Measurements from ENCODE around the gene NAALADL2.
A peak's percentile ranks its signal among the peaks of the same experiment; 100 is the strongest.
"Not testable (repeated sequence)": the region's sequence is repeated elsewhere in the genome, so short reads cannot be mapped to it uniquely, and the experiment has no call there.

NAALADL2 gene

DNA sequence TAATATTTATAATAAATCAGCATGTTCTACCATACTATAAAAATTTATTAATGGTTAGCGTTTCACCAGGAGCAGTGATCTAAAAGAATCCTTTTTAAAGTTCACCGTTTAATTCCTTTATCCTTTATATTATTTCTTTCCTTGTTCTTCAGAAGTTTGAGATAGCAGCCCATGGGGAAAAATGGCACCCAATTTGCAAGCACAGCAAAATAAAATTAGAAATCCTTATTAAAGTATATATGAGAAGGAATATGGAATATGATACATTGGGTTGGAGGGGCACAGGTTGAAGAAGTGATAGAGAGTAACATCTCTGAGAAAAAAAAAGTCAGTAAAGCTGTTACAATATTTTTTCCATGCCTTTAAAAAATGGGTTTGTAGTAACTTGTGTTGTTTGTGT, 892.0 kb downstream of the NAALADL2 start:
- no peak overlapping the region for H3K27ac ChIP-seq
- TF ChIP-seq ZFX (IDR thresholded peaks at IDR 0.05; ENCODE audit: borderline replicate concordance) = no peak
- TF ChIP-seq, protein P1, sequence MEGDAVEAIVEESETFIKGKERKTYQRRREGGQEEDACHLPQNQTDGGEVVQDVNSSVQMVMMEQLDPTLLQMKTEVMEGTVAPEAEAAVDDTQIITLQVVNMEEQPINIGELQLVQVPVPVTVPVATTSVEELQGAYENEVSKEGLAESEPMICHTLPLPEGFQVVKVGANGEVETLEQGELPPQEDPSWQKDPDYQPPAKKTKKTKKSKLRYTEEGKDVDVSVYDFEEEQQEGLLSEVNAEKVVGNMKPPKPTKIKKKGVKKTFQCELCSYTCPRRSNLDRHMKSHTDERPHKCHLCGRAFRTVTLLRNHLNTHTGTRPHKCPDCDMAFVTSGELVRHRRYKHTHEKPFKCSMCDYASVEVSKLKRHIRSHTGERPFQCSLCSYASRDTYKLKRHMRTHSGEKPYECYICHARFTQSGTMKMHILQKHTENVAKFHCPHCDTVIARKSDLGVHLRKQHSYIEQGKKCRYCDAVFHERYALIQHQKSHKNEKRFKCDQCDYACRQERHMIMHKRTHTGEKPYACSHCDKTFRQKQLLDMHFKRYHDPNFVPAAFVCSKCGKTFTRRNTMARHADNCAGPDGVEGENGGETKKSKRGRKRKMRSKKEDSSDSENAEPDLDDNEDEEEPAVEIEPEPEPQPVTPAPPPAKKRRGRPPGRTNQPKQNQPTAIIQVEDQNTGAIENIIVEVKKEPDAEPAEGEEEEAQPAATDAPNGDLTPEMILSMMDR (IDR thresholded peaks at IDR 0.05) = no peak

DNA sequence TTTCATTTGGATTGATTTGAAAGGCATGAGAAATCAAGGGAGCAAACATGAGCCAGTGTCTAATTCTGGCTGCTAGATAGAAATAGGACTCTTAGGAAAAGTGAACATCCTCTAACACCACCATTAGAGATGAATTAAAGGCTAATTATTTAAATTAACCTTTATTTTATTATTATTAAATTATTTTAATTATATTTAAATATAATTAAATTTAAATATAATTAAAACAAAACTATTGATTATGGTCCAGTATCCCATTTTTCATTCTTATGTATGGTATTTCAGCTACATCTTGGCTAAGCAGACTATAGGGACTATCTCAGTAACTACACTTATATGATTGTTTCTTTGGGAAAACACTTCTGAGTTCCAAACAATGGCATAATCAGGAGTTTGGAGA, 904.8 kb downstream of the NAALADL2 start:
- TF ChIP-seq ZFX (IDR thresholded peaks at IDR 0.05; ENCODE audit: borderline replicate concordance) = no peak
- TF ChIP-seq, protein P1 (IDR thresholded peaks at IDR 0.05) = no peak
- no peak overlapping the region for H3K27ac ChIP-seq

DNA sequence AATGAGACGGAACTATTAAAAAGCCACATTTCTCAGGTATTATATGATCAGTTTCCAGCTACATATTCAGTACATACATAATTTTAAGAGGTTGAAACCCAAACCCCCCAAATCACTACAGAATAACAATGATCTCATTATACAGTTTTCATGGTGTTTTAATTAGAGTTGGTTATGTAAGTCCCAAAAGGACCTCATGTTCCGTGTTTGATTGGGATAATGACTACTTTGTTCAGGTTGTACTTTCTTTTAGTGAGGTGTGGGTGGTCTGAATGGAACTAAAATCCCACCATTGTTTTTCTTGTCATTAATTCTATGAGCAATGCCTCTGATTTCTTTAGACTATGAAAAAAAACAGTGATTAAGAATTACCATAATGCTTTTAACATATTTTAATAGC, 905.6 kb downstream of the NAALADL2 start:
- TF ChIP-seq, protein P1 (IDR thresholded peaks at IDR 0.05) = no peak
- no peak for TF ChIP-seq ZFX (IDR thresholded peaks at IDR 0.05; ENCODE audit: borderline replicate concordance)

DNA sequence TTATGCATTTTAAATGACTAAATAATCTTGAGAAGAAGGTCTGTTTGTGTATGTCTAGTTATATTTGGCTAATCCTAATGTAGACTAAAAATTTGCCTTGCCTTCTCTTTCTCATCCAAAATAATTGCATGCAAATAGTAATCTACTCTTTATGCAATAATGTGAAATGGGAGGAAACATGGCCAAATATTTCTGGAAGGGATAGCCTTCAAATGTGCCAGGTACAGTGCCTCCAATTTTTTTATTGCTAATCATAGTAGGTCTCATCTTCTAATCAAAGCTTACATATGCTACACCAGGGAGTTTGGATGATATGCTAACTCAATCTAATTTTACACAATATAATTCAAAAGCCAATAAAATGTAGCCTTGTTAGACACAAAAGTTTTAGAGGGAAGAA, 911.3 kb downstream of the NAALADL2 start:
- TF ChIP-seq, protein P1 (IDR thresholded peaks at IDR 0.05) = no peak
- no peak for TF ChIP-seq ZFX (IDR thresholded peaks at IDR 0.05; ENCODE audit: borderline replicate concordance)
- H3K27ac ChIP-seq = no peak overlapping the region

More for the DNA sequence above, 905.6 kb downstream of the NAALADL2 start:
- no peak overlapping the region for H3K27ac ChIP-seq

DNA sequence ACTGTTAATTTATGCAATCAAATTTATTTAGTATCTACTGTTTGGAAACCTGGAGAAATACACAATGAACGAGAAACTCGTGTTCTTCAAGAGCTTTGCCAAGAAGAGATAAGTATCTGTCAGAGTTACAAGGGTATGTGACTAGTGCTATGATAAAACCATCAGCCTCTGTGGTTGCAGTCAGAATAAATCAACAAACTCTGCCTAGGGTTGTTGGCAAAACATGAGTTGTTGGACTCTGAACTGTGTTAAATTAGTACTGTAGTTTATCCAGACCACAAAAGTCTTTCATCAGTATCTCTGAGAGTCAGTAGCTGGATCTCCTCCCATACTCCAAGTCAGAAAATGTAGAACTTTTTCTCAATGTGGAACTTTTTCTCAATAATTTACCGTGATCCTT, 918.4 kb downstream of the NAALADL2 start:
- H3K27ac ChIP-seq = peak overlapping the region; percentile 72
- no peak for TF ChIP-seq ZFX (IDR thresholded peaks at IDR 0.05; ENCODE audit: borderline replicate concordance)
- TF ChIP-seq, protein P1 (IDR thresholded peaks at IDR 0.05) = no peak

DNA sequence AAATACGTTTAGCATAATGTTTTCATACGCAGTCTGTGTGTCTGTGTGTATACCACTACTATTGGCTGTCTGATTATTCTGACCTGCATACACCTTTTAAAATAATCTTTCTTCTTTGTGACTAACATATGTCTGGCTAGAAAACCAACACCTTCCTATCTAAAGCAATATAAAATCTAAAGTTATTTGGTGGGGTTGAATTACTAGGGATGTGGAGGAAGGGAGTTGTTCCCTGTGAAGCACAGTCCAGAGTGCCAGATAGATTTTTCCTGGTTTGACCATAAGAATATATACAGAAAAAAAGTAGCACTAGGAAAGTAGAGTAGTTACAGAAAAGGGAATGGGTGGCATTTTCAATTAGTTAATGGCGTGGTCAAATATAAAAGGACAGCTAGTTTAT, 918.8 kb downstream of the NAALADL2 start:
- TF ChIP-seq, protein P1 (IDR thresholded peaks at IDR 0.05) = no peak
- TF ChIP-seq ZFX (IDR thresholded peaks at IDR 0.05; ENCODE audit: borderline replicate concordance) = no peak
- H3K27ac ChIP-seq = peak overlapping the region; percentile 72

DNA sequence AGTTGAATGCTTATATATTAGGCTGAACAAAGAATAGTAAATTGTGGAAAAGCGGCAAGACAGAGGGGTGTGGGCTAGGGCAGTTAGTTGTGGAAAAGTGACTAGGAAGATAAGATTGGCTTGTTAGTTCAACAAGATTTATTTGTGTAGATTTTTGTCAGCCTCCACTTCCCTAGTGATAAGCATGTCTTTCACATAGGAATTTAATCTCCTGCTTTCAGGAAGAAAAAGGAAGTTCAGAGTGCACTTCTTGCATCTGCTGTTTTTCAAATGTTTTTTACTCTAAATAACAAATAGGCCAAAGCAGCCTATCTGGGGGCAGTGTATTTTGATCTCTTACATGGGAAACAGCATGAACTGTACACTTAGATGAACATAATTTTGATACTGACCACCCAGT, 919.9 kb downstream of the NAALADL2 start:
- peak overlapping the region; percentile 72 for H3K27ac ChIP-seq
- TF ChIP-seq, protein P1 (IDR thresholded peaks at IDR 0.05) = no peak
- no peak for TF ChIP-seq ZFX (IDR thresholded peaks at IDR 0.05; ENCODE audit: borderline replicate concordance)

DNA sequence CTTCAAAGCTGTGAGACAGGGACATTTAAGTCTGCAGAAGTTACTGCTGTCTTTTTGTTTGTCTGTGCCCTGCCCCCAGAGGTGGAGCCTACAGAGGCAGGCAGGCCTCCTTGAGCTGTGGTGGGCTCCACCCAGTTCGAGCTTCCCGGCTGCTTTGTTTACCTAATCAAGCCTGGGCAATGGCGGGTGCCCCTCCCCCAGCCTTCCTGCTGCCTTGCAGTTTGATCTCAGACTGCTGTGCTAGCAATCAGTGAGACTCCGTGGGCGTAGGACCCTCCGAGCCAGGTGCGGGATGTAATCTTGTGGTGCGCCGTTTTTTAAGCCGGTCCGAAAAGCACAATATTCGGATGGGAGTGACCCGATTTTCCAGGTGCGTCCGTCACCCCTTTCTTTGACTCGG, 928.0 kb downstream of the NAALADL2 start:
- not testable (repeated sequence) for H3K27ac ChIP-seq
